Left ventricle myocardium inferior (tissue), 1 donor: ENCODE data around the gene TNRC18. TPM values are rescaled to one million over a fixed set of nuclear protein-coding genes. Genes with fewer than 3 reads are reported as not detected.

ENCODE experiments used
- DNase-seq: peaks from one replicate; pipeline ENCODE4 v3.0.0-alpha.2; 2020
- H3K27ac ChIP-seq: fragments of 200-600 bp; replicated peaks from 2 replicates; pipeline ENCODE4 v1.8.0; 2021
- H3K27me3 ChIP-seq: fragments of 200-600 bp; 2 replicates; pipeline ENCODE4 v1.8.0; 2021; ENCODE audit warnings: low read depth
- H3K36me3 ChIP-seq: fragments of 200-600 bp; 2 replicates; pipeline ENCODE4 v1.8.0; 2021
- H3K4me1 ChIP-seq: fragments of 200-600 bp; 2 replicates; pipeline ENCODE4 v1.8.0; 2021
- H3K4me3 ChIP-seq: fragments of 200-600 bp; 2 replicates; pipeline ENCODE4 v1.8.0; 2021; ENCODE audit warnings: mild to moderate bottlenecking, moderate library complexity
- H3K9me3 ChIP-seq: fragments of 200-600 bp; replicated peaks from 2 replicates; pipeline ENCODE4 v1.8.0; 2021
- intact Hi-C: fragments of 100-400 bp; cut with micrococcal nuclease; formaldehyde crosslinking; loops from one replicate; pipeline ENCODE4 v1.11.0; 2022
- total RNA-seq: library from RNA; stranded (reverse); fragmentation: NEBNext Ultra II Directional; extraction: Animal tissue kit (Norgen Biotek cat#: 25700); gene quantifications from one replicate; pipeline ENCODE4 v1.2.1, GENCODE V29; 2021
- TF ChIP-seq, protein P1 (sequence below): fragments of 200-600 bp; IDR thresholded peaks from 2 replicates; pipeline ENCODE4 v1.8.0; 2021; ENCODE audit warnings: antibody characterized with exemption, mild to moderate bottlenecking, borderline replicate concordance
- donor health status: DM: no; HTN: yes; CAD: no; lungs with severe emphysema.

Gene TNRC18
- total RNA-seq, 1 donor from 2014 or later = 27.7 TPM

DNA sequence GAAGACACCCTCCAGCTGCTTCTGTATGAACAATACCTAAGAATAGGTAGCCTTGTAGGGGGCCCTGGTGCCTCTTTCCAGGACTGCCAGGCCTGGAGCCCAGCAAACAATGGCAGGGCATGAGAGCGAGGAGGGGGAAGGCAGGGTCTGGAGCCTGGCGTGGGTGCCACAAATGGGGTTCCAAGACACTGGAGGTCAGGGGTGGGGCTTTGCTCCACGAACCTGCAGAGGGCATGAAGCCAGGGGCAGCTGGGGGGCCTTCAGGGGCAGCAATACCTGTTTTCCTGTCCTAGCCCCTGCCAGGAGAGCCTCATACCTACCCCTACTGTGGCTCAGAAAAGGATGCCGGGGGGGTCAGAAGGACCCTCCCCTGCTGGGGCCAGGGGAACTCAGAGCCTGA lies 79.3 kb downstream of the TNRC18 start:
- peaks cover 47% of the 10 kb centered on the region for H3K9me3 ChIP-seq
- TF ChIP-seq, protein P1, sequence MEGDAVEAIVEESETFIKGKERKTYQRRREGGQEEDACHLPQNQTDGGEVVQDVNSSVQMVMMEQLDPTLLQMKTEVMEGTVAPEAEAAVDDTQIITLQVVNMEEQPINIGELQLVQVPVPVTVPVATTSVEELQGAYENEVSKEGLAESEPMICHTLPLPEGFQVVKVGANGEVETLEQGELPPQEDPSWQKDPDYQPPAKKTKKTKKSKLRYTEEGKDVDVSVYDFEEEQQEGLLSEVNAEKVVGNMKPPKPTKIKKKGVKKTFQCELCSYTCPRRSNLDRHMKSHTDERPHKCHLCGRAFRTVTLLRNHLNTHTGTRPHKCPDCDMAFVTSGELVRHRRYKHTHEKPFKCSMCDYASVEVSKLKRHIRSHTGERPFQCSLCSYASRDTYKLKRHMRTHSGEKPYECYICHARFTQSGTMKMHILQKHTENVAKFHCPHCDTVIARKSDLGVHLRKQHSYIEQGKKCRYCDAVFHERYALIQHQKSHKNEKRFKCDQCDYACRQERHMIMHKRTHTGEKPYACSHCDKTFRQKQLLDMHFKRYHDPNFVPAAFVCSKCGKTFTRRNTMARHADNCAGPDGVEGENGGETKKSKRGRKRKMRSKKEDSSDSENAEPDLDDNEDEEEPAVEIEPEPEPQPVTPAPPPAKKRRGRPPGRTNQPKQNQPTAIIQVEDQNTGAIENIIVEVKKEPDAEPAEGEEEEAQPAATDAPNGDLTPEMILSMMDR = no peak
- no peak for DNase-seq
- H3K4me3 ChIP-seq = no peak overlapping the region
- H3K4me1 ChIP-seq = peaks cover 4% of the 10 kb centered on the region
- no peak overlapping the region for H3K27ac ChIP-seq
- peaks cover 91% of the 10 kb centered on the region for H3K36me3 ChIP-seq
- intact Hi-C loops = no loop called here
- no peaks in the 10 kb centered on the region for H3K27me3 ChIP-seq

DNA sequence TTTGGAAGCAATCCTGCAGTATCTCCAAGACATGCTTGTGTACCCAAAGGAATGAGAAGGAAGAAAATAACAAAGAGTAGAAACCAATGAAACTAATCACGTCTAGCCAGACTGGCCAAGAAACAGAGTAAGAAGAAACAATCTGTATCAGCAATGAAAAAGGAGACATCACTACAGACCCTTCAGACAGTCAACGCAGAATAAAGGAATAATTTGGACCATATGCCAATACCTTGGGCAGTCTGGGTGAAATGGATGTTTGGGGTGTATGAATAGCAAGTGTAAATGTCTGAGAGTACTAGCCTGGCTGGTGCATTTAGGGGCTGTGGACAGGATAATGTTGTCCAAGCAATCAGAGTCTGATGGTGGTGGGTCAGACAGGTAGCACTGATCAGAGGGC lies 79.8 kb downstream of the TNRC18 start:
- intact Hi-C loops = no loop called here

DNA sequence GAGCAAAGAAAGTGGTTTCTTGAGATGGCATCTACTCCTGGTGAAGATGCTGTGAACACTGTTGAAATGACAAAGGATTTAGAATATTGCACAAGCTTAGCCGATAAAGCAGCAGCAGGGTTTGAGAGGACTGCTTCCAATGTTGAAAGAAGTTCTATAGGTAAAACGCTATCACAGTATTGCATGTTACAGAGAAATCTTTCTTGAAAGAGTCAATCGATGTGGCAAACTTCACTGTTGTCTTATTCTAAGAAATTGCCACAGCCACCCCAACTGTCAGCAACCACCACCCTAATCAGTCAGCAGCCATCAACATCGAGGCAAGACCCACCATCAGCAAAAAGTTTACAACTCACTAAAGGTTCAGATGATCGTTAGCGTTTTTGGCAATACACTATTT lies 81.0 kb downstream of the TNRC18 start:
- H3K36me3 ChIP-seq = peaks cover 92% of the 10 kb centered on the region
- H3K27me3 ChIP-seq = no peaks in the 10 kb centered on the region
- TF ChIP-seq, protein P1 = no peak
- H3K27ac ChIP-seq = no peak overlapping the region
- no peak for DNase-seq
- no peak overlapping the region for H3K4me3 ChIP-seq
- H3K9me3 ChIP-seq = peaks cover 55% of the 10 kb centered on the region
- no peaks in the 10 kb centered on the region for H3K4me1 ChIP-seq
- intact Hi-C loops = no loop called here

More for the DNA sequence above, 79.8 kb downstream of the TNRC18 start:
- H3K36me3 ChIP-seq = peaks cover 91% of the 10 kb centered on the region
- H3K4me1 ChIP-seq = no peaks in the 10 kb centered on the region
- H3K27ac ChIP-seq = no peak overlapping the region
- TF ChIP-seq, protein P1 = no peak
- peaks cover 47% of the 10 kb centered on the region for H3K9me3 ChIP-seq
- H3K27me3 ChIP-seq = no peaks in the 10 kb centered on the region
- H3K4me3 ChIP-seq = no peak overlapping the region
- DNase-seq = no peak

DNA sequence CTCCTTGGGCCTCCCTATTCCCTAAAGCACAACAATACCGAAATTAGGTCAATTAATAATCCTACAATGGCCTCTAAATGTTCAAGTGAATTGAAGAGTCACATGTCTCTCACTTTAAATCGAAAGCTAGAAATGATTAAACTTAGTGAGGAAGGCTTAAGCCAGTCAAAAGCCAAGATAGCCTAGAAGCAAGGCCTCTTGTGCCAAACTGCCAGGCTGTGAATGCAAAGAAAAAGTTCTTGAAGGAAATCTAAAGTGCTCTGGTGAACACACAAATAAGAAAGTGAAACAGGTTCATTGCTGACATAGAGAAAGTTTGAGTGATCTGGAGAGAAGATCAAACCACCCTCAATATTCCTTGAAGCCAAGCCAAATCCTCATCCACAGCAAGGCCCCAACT lies 83.7 kb downstream of the TNRC18 start:
- Histone ChIP-seq H3K4me3 (no peak overlapping the region), H3K27ac (no peak overlapping the region), H3K27me3 (no peaks in the 10 kb centered on the region), H3K9me3 (peaks cover 68% of the 10 kb centered on the region), H3K36me3 (peaks cover 95% of the 10 kb centered on the region), H3K4me1 (no peaks in the 10 kb centered on the region)
- intact Hi-C loops = no loop called here
- TF ChIP-seq, protein P1 = no peak
- DNase-seq = no peak

DNA sequence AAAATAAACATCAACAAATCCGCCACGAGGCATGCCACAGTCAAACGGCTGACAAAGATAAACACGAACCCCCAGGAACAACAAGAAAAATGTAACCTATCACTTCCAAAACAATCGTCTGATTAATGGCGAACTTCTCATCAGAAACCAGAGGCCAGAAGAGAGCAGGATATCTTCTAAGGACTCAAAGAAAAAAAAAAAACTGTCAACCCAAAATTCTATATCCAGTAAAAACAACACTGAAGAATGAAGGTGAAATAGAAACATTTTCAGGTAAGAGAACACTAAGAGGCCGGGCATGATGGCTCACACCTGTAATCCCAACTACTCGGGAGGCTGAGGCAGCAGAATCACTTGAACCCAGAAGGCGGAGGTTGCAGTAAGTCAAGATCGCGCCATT lies 86.6 kb downstream of the TNRC18 start:
- no peak for DNase-seq
- intact Hi-C loops = no loop called here

More for the DNA sequence above, 86.6 kb downstream of the TNRC18 start:
- H3K9me3 ChIP-seq = peaks cover 39% of the 10 kb centered on the region
- H3K4me3 ChIP-seq = no peak overlapping the region
- no peaks in the 10 kb centered on the region for H3K27me3 ChIP-seq
- peaks cover 82% of the 10 kb centered on the region for H3K36me3 ChIP-seq
- TF ChIP-seq, protein P1 = no peak
- H3K4me1 ChIP-seq = no peaks in the 10 kb centered on the region
- no peak overlapping the region for H3K27ac ChIP-seq
